ENCODE data around the gene MUC20. TPM values are rescaled to one million over a fixed set of nuclear protein-coding genes. Genes with fewer than 3 reads are reported as not detected.

MUC20 gene
- total and polyA plus RNA-seq, 5 donors = 0.86 to 4.8 (median 1.7) TPM

- Histone ChIP-seq H3K27me3 (ENCODE audit: control insufficient read depth, insufficient read depth) (no peaks in the 10 kb centered on the region), H3K4me1 (ENCODE audit: control insufficient read depth, insufficient read depth, low read length) (no peaks in the 10 kb centered on the region), H3K4me3 (ENCODE audit: low read length) (no peak overlapping the region), H3K9me3 (ENCODE audit: control insufficient read depth, low read length) (no peaks in the 10 kb centered on the region), H3K27ac (ENCODE audit: low read length) (no peak overlapping the region)
- ATAC-seq (no peak), DNase-seq (no peak)
- 70% methylated on average over 10 of the region's 10 CpGs for WGBS
- intact Hi-C loops (cut with DNase I) = no loop called here
These were observed 40.4 kb downstream of the MUC20 start for GRCh38 chr3:195761123-195761566.

GRCh38 chr3:195761567-195762248 is 40.9 kb downstream of the MUC20 start:
- H3K9me3 ChIP-seq (ENCODE audit: control insufficient read depth, low read length) = no peaks in the 10 kb centered on the region
- no peaks in the 10 kb centered on the region for H3K27me3 ChIP-seq (ENCODE audit: control insufficient read depth, insufficient read depth)
- 20% methylated on average over 52 of the region's 52 CpGs for WGBS
- no peak overlapping the region for H3K27ac ChIP-seq (ENCODE audit: low read length)
- no peaks in the 10 kb centered on the region for H3K4me1 ChIP-seq (ENCODE audit: control insufficient read depth, insufficient read depth, low read length)
- H3K4me3 ChIP-seq (ENCODE audit: low read length) = no peak overlapping the region
- intact Hi-C loops (cut with DNase I) = no loop called here
- no peak for ATAC-seq
- no peak for DNase-seq

GRCh38 chr3:195762249-195762585 is 41.4 kb downstream of the MUC20 start:
- WGBS = 67% methylated on average over 36 of the region's 36 CpGs
- Histone ChIP-seq H3K4me3 (ENCODE audit: low read length) (no peak overlapping the region), H3K27me3 (ENCODE audit: control insufficient read depth, insufficient read depth) (no peaks in the 10 kb centered on the region)

GRCh38 chr3:195762611-195763010 is 41.8 kb downstream of the MUC20 start:
- WGBS = 88% methylated on average over 43 of the region's 43 CpGs
- H3K9me3 ChIP-seq (ENCODE audit: control insufficient read depth, low read length) = no peaks in the 10 kb centered on the region
- intact Hi-C loops (cut with DNase I) = no loop called here
- no peaks in the 10 kb centered on the region for H3K4me1 ChIP-seq (ENCODE audit: control insufficient read depth, insufficient read depth, low read length)
- DNase-seq (no peak), ATAC-seq (no peak)
- H3K27ac ChIP-seq (ENCODE audit: low read length) = no peak overlapping the region
- H3K4me3 ChIP-seq (ENCODE audit: low read length) = no peak overlapping the region
- H3K27me3 ChIP-seq (ENCODE audit: control insufficient read depth, insufficient read depth) = no peaks in the 10 kb centered on the region

More at GRCh38 chr3:195762249-195762585, 41.4 kb downstream of the MUC20 start:
- Histone ChIP-seq H3K27ac (ENCODE audit: low read length) (no peak overlapping the region), H3K4me1 (ENCODE audit: control insufficient read depth, insufficient read depth, low read length) (no peaks in the 10 kb centered on the region), H3K9me3 (ENCODE audit: control insufficient read depth, low read length) (no peaks in the 10 kb centered on the region)
- no peak for DNase-seq
- ATAC-seq = no peak
- intact Hi-C loops (cut with DNase I) = no loop called here

- H3K27me3 ChIP-seq (ENCODE audit: control insufficient read depth, insufficient read depth) = no peaks in the 10 kb centered on the region
- intact Hi-C loops (cut with DNase I) = no loop called here
- WGBS = 79% methylated on average over 28 of the region's 28 CpGs
- no peak for DNase-seq
- no peak for ATAC-seq
- H3K27ac ChIP-seq (ENCODE audit: low read length) = no peak overlapping the region
- no peaks in the 10 kb centered on the region for H3K9me3 ChIP-seq (ENCODE audit: control insufficient read depth, low read length)
- H3K4me3 ChIP-seq (ENCODE audit: low read length) = no peak overlapping the region
- H3K4me1 ChIP-seq (ENCODE audit: control insufficient read depth, insufficient read depth, low read length) = no peaks in the 10 kb centered on the region
These were observed 42.5 kb downstream of the MUC20 start for GRCh38 chr3:195763076-195763830.

GRCh38 chr3:195763843-195764825 is 43.4 kb downstream of the MUC20 start:
- WGBS = 78% methylated on average over 26 of the region's 26 CpGs
- no peak overlapping the region for H3K4me3 ChIP-seq (ENCODE audit: low read length)
- intact Hi-C loops (cut with DNase I) = no loop called here
- H3K9me3 ChIP-seq (ENCODE audit: control insufficient read depth, low read length) = no peaks in the 10 kb centered on the region
- ATAC-seq = no peak
- DNase-seq = no peak
- no peaks in the 10 kb centered on the region for H3K27me3 ChIP-seq (ENCODE audit: control insufficient read depth, insufficient read depth)
- no peak overlapping the region for H3K27ac ChIP-seq (ENCODE audit: low read length)
- no peaks in the 10 kb centered on the region for H3K4me1 ChIP-seq (ENCODE audit: control insufficient read depth, insufficient read depth, low read length)

- ATAC-seq (no peak), DNase-seq (no peak)
- Histone ChIP-seq H3K27ac (ENCODE audit: low read length) (no peak overlapping the region), H3K27me3 (ENCODE audit: control insufficient read depth, insufficient read depth) (no peaks in the 10 kb centered on the region), H3K4me3 (ENCODE audit: low read length) (no peak overlapping the region), H3K9me3 (ENCODE audit: control insufficient read depth, low read length) (no peaks in the 10 kb centered on the region), H3K4me1 (ENCODE audit: control insufficient read depth, insufficient read depth, low read length) (no peaks in the 10 kb centered on the region)
- intact Hi-C loops (cut with DNase I) = no loop called here
- 83% methylated on average over 28 of the region's 28 CpGs for WGBS
These were observed 44.4 kb downstream of the MUC20 start for GRCh38 chr3:195764961-195765706.

GRCh38 chr3:195766671-195767070 is 45.9 kb downstream of the MUC20 start:
- 95% methylated on average over 14 of the region's 14 CpGs for WGBS
- intact Hi-C loops (cut with DNase I) = no loop called here
- Histone ChIP-seq H3K4me3 (ENCODE audit: low read length) (no peak overlapping the region), H3K27me3 (ENCODE audit: control insufficient read depth, insufficient read depth) (no peaks in the 10 kb centered on the region), H3K27ac (ENCODE audit: low read length) (no peak overlapping the region), H3K9me3 (ENCODE audit: control insufficient read depth, low read length) (no peaks in the 10 kb centered on the region), H3K4me1 (ENCODE audit: control insufficient read depth, insufficient read depth, low read length) (no peaks in the 10 kb centered on the region)
- DNase-seq (no peak), ATAC-seq (no peak)

- Histone ChIP-seq H3K4me1 (ENCODE audit: control insufficient read depth, insufficient read depth, low read length) (no peaks in the 10 kb centered on the region), H3K27me3 (ENCODE audit: control insufficient read depth, insufficient read depth) (no peaks in the 10 kb centered on the region), H3K4me3 (ENCODE audit: low read length) (no peak overlapping the region), H3K9me3 (ENCODE audit: control insufficient read depth, low read length) (no peaks in the 10 kb centered on the region), H3K27ac (ENCODE audit: low read length) (no peak overlapping the region)
- no peak for DNase-seq
- WGBS = 75% methylated on average over 10 of the region's 10 CpGs
- intact Hi-C loops (cut with DNase I) = no loop called here
- ATAC-seq = no peak
These were observed 47.0 kb downstream of the MUC20 start for GRCh38 chr3:195767792-195768191.

GRCh38 chr3:195768414-195768813 is 47.6 kb downstream of the MUC20 start:
- Histone ChIP-seq H3K9me3 (ENCODE audit: control insufficient read depth, low read length) (no peaks in the 10 kb centered on the region), H3K4me3 (ENCODE audit: low read length) (no peak overlapping the region), H3K27me3 (ENCODE audit: control insufficient read depth, insufficient read depth) (no peaks in the 10 kb centered on the region), H3K4me1 (ENCODE audit: control insufficient read depth, insufficient read depth, low read length) (no peaks in the 10 kb centered on the region), H3K27ac (ENCODE audit: low read length) (no peak overlapping the region)
- 75% methylated on average over 6 of the region's 6 CpGs for WGBS
- intact Hi-C loops (cut with DNase I) = no loop called here
- DNase-seq (no peak), ATAC-seq (no peak)
